OCI-LY7 (cell line): ENCODE measurements around the gene PSMG1. TPM values are rescaled to one million over a fixed set of nuclear protein-coding genes. Genes with fewer than 3 reads are reported as not detected.

ENCODE experiments used
- total RNA-seq, 2 experiments: library from RNA; depleted of rRNA in 1 of 2; stranded (reverse); fragments of >200 nt in 1 of 2; shearing (Covaris generic) in 1 of 2; gene quantifications; 2 replicates each; pipeline ENCODE4 v1.2.3, GENCODE V29; 2014 to 2022

PSMG1 gene
- total RNA-seq, 2 experiments from 2014 or later: 87.2 to 123 TPM

Other genes starting within 250 kb of the PSMG1 start
- gene BRWD1, start 130.2 kb upstream of the PSMG1 start, total RNA-seq (2014; rRNA removed; shearing (Covaris generic)): 39.1 and 53.2 TPM in 2 replicates
- 61.7 and 68.6 TPM in 2 replicates for gene BRWD1, start 130.2 kb upstream of the PSMG1 start, total RNA-seq (2022)
- gene HMGN1, start 165.6 kb upstream of the PSMG1 start, total RNA-seq (2014; rRNA removed; shearing (Covaris generic)): 264 and 349 TPM in 2 replicates
- gene HMGN1, start 165.6 kb upstream of the PSMG1 start, total RNA-seq (2022): 492 and 532 TPM in 2 replicates